GM19023 (cell line): ENCODE measurements around the gene RBPMS2.

Source experiments
- ATAC-seq: cut with Tn5 transposase; IDR thresholded peaks from one replicate; pipeline ENCODE4 v1.9.1; 2021; ENCODE audit warnings: mild to moderate bottlenecking, moderate library complexity; ENCODE audit not compliant: unreplicated experiment

The RBPMS2 gene

GRCh38 chr15:64696481-64696880 is 78.9 kb downstream of the RBPMS2 start:
- ATAC-seq: no peak

GRCh38 chr15:64695561-64695992 is 79.8 kb downstream of the RBPMS2 start:
- no peak for ATAC-seq

- no peak for ATAC-seq
These were observed 80.6 kb downstream of the RBPMS2 start for GRCh38 chr15:64694816-64695215.

- ATAC-seq: no peak
These were observed 82.3 kb downstream of the RBPMS2 start for GRCh38 chr15:64693134-64693533.

- no peak for ATAC-seq
These were observed 83.4 kb downstream of the RBPMS2 start for GRCh38 chr15:64691896-64692565.

GRCh38 chr15:64690578-64691296 is 84.7 kb downstream of the RBPMS2 start:
- no peak for ATAC-seq

GRCh38 chr15:64690008-64690407 is 85.4 kb downstream of the RBPMS2 start:
- no peak for ATAC-seq
